ENCODE results near the gene PLPPR1. TPM values are rescaled to one million over a fixed set of nuclear protein-coding genes. Genes with fewer than 3 reads are reported as not detected.

PLPPR1 gene
- total RNA-seq, 3 donors from 2014 or later = 0.31 to 1.9 (median 0.38) TPM

DNA sequence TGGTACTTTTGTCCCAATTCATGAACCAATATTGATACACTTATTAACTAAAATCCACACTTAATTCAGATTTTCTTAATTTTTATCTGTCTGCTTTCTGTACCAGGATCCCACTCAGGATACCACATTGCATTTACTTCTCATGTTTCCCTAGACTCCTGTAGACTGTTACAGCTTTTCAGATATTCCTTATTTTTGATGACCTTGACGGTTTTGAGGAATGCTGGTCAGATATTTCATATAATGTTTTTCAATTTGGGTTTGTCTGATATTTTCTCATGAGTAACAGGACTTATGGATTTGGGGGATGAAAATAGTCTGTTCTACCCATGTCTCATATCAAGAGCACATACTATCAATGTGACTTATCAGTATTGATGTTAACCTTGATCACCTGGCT is 37.4 kb downstream of the PLPPR1 start:
- TF ChIP-seq CTCF (IDR thresholded peaks at IDR 0.05) = no peak
- intact Hi-C loops (cut with DNase I, micrococcal nuclease) = no loop called here
- DNase-seq (no peak), ATAC-seq (no peak)
- no peak overlapping the region for H3K4me3 ChIP-seq
- no peaks in the 10 kb centered on the region for H3K9me3 ChIP-seq
- H3K4me1 ChIP-seq (ENCODE audit: low read depth) = no peaks in the 10 kb centered on the region
- no peaks in the 10 kb centered on the region for H3K36me3 ChIP-seq (ENCODE audit: low read depth)

DNA sequence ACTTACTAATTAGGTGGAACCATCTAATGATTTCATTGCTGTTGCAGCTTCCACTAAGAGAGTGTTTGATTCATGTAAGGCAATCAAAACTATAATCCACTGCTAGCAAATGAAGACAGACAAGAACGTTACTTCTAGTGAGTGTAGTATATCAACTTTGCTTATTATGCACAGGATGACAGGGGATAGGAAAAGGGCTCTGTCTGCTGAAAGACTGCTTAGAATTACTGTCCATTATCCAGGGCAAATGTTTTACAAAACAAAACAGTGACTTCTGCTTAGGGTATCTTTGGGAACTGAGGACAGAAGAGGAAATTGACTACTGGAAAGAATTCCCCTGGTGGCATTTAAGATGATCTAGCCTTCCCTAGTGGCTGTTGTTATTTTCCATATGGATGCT is 40.2 kb downstream of the PLPPR1 start:
- no peak for TF ChIP-seq CTCF (IDR thresholded peaks at IDR 0.05)
- Histone ChIP-seq H3K4me1 (ENCODE audit: low read depth) (no peaks in the 10 kb centered on the region), H3K4me3 (no peak overlapping the region), H3K9me3 (no peaks in the 10 kb centered on the region), H3K36me3 (ENCODE audit: low read depth) (no peaks in the 10 kb centered on the region)
- ATAC-seq (no peak), DNase-seq (no peak)
- intact Hi-C loops (cut with DNase I, micrococcal nuclease) = no loop called here

DNA sequence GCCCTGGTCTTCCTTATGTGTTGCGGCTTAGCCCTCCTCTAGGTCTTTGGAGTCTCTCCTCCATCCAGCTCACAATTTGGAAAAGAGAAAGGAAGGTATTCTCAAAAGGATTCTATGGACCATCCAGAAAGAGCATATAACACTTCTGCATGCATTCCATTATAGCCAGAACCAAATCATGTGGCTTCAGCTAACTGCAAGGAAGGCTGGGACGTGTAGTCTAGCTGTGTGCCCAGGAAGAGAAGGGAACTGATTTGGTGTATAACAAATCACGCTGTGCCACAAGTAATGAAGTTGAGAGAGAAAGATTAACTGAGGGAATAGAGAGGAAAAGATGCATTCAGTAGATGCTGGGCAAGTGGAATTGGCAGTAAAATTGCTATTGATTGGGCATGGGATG is 43.7 kb downstream of the PLPPR1 start:
- intact Hi-C loops (cut with DNase I, micrococcal nuclease) = no loop called here
- Histone ChIP-seq H3K9me3 (no peaks in the 10 kb centered on the region), H3K36me3 (ENCODE audit: low read depth) (no peaks in the 10 kb centered on the region), H3K4me3 (no peak overlapping the region), H3K4me1 (ENCODE audit: low read depth) (no peaks in the 10 kb centered on the region)
- TF ChIP-seq CTCF (IDR thresholded peaks at IDR 0.05) = no peak
- ATAC-seq (no peak), DNase-seq (no peak)

GRCh38 chr9:101073122-101073521 is 44.6 kb downstream of the PLPPR1 start:
- H3K4me3 ChIP-seq = no peak overlapping the region
- H3K9me3 ChIP-seq = no peaks in the 10 kb centered on the region
- H3K4me1 ChIP-seq (ENCODE audit: low read depth) = no peaks in the 10 kb centered on the region
- ATAC-seq (no peak), DNase-seq (no peak)
- no peak for TF ChIP-seq CTCF (IDR thresholded peaks at IDR 0.05)
- intact Hi-C loops (cut with DNase I, micrococcal nuclease) = no loop called here
- H3K36me3 ChIP-seq (ENCODE audit: low read depth) = no peaks in the 10 kb centered on the region

GRCh38 chr9:101081641-101082040 is 53.1 kb downstream of the PLPPR1 start:
- intact Hi-C loops (cut with DNase I, micrococcal nuclease) = no loop called here
- no peaks in the 10 kb centered on the region for H3K36me3 ChIP-seq (ENCODE audit: low read depth)
- TF ChIP-seq CTCF (IDR thresholded peaks at IDR 0.05) = no peak
- no peak for DNase-seq
- H3K9me3 ChIP-seq = no peaks in the 10 kb centered on the region
- no peak for ATAC-seq
- H3K4me1 ChIP-seq (ENCODE audit: low read depth) = no peaks in the 10 kb centered on the region
- no peak overlapping the region for H3K4me3 ChIP-seq
